Measurements from ENCODE around the gene SPTBN4.
A peak's percentile ranks its signal among the peaks of the same experiment; 100 is the strongest.

Gene SPTBN4

GRCh38 chr19:40571831-40572495 is 105.2 kb downstream of the SPTBN4 start:
- Histone ChIP-seq H3K27ac (peak overlapping the region; percentile 65), H3K4me1 (ENCODE audit: control insufficient read depth in 1 of 2, insufficient read depth in 1 of 2, low read depth in 1 of 2, low read length in 1 of 2) (peaks cover 24 to 32% of the 10 kb centered on the region in 2 experiments), H3K9me3 (no peaks in the 10 kb centered on the region), H3K36me3 (no peaks in the 10 kb centered on the region), H3K27me3 (peaks cover 46% of the 10 kb centered on the region), H3K4me3 (ENCODE audit: low read depth in 1 of 2, low read length in 1 of 2) (no peak overlapping the region)
- TF ChIP-seq CTCF (IDR thresholded peaks at IDR 0.05): no peak

DNA sequence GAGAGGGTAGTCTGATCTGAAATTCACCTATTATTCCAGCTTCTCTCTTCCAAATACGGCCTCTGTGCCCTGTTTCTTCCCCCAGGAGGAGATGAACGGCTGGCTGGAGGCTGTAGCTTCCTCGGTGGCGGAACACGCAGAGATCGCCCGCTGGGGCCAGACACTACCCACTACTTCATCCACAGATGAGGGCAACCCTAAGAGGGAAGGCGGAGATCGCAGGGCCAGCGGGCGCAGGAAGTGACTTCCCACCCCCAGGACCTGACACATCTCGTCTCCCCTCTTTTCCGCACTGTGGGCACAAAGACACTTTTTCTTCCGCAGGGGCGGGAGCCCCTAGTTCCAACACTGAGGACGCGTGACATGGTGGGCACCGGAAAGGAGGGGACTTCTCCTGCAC is 108.5 kb downstream of the SPTBN4 start:
- TF ChIP-seq CTCF (IDR thresholded peaks at IDR 0.05): no peak
- H3K27ac ChIP-seq: no peak overlapping the region
- peaks cover 51 to 60% of the 10 kb centered on the region in 2 experiments for H3K4me1 ChIP-seq (ENCODE audit: control insufficient read depth in 1 of 2, insufficient read depth in 1 of 2, low read depth in 1 of 2, low read length in 1 of 2)
- peaks cover 25% of the 10 kb centered on the region for H3K36me3 ChIP-seq
- peaks cover 13% of the 10 kb centered on the region for H3K27me3 ChIP-seq
- no peak overlapping the region for H3K4me3 ChIP-seq (ENCODE audit: low read depth in 1 of 2, low read length in 1 of 2)
- no peaks in the 10 kb centered on the region for H3K9me3 ChIP-seq

- H3K9me3 ChIP-seq: no peaks in the 10 kb centered on the region
- H3K27ac ChIP-seq: peak overlapping the region; percentile 99
- H3K4me1 ChIP-seq (ENCODE audit: control insufficient read depth in 1 of 2, insufficient read depth in 1 of 2, low read depth in 1 of 2, low read length in 1 of 2): peaks cover 52 to 64% of the 10 kb centered on the region in 2 experiments
- H3K27me3 ChIP-seq: peaks cover 10% of the 10 kb centered on the region
- TF ChIP-seq CTCF (IDR thresholded peaks at IDR 0.05): no peak
- peak overlapping the region; percentile 89 to 97 for H3K4me3 ChIP-seq (ENCODE audit: low read depth in 1 of 2, low read length in 1 of 2)
- peaks cover 34% of the 10 kb centered on the region for H3K36me3 ChIP-seq
Measured at GRCh38 chr19:40576151-40576584, 109.4 kb downstream of the SPTBN4 start.

DNA sequence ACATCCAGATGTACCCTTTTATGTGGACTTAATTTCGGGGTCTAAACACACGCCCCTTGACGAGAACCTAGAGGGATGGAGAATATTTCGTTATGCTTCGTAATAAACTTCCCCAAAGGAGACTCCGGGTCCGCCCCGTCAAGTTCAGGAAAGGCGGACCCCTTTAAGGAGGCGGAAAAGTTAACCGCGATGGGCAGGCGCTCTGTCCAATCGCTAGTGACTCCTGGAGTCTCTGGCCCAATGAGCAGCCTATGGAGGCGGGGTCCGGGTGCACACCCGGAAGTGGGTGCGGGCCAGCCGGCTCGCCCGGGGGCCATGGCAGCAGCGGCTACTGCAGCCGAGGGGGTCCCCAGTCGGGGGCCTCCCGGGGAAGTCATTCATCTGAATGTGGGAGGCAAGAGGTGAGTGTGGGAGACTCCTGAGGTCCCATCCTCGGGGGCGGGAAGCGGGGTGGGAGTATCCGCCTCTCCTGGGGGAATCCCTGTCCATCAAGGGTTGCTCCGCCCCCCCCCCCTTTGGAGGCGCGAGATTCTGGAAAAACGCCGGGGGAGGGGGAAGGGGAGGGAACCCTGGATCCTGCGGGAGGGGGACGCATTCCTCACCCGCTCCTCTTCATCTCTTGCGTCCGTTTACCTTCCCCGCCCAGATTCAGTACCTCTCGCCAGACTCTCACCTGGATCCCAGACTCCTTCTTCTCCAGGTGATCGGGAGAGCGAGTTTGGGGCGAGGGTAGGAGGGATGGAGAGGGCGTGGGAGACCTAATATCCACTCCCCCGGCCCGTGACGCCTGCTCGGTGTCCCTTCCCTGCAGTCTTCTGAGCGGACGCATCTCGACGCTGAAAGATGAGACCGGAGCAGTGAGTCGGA is 110.0 kb downstream of the SPTBN4 start, which contains the start of gene SHKBP1:
TSS of gene SHKBP1 (plus strand) at position 289 of the 867 bp plus-strand sequence. CDS start at position 316, 27 bp downstream.
- peaks cover 7% of the 10 kb centered on the region for H3K27me3 ChIP-seq
- H3K4me3 ChIP-seq (ENCODE audit: low read depth in 1 of 2, low read length in 1 of 2): peak within 1 kb of the TSS; percentile 89 to 97
- H3K4me1 ChIP-seq (ENCODE audit: control insufficient read depth in 1 of 2, insufficient read depth in 1 of 2, low read depth in 1 of 2, low read length in 1 of 2): peaks cover 50 to 62% of the 10 kb centered on the region in 2 experiments
- H3K36me3 ChIP-seq: peaks cover 40% of the 10 kb centered on the region
- TF ChIP-seq CTCF (IDR thresholded peaks at IDR 0.05): no peak
- no peaks in the 10 kb centered on the region for H3K9me3 ChIP-seq
- H3K27ac ChIP-seq: peak within 1 kb of the TSS; percentile 99

- no peak for TF ChIP-seq CTCF (IDR thresholded peaks at IDR 0.05)
- Histone ChIP-seq H3K27ac (peak overlapping the region; percentile 99), H3K27me3 (no peaks in the 10 kb centered on the region), H3K4me1 (ENCODE audit: control insufficient read depth in 1 of 2, insufficient read depth in 1 of 2, low read depth in 1 of 2, low read length in 1 of 2) (peaks cover 50 to 62% of the 10 kb centered on the region in 2 experiments), H3K4me3 (ENCODE audit: low read depth in 1 of 2, low read length in 1 of 2) (peak overlapping the region; percentile 89 to 97), H3K9me3 (no peaks in the 10 kb centered on the region), H3K36me3 (peaks cover 57% of the 10 kb centered on the region)
Measured at GRCh38 chr19:40578442-40578908, 111.7 kb downstream of the SPTBN4 start.

Data from neutrophil (primary cell).